Activated T-helper 9 cell treated with anti-CD3 and anti-CD28 coated beads, Interleukin-2, amount 50 U/mL, for 16 hours (primary cell): ENCODE results near the gene MTR.
A peak's percentile ranks its signal among the peaks of the same experiment; 100 is the strongest.

Source experiments
- DNase-seq: peaks from one replicate; pipeline ENCODE4 v3.0.0-alpha.2; 2020; ENCODE audit warnings: low read depth

MTR gene

GRCh38 chr1:236779312-236779711 is 15.8 kb upstream of the MTR start:
- no peak for DNase-seq

DNA sequence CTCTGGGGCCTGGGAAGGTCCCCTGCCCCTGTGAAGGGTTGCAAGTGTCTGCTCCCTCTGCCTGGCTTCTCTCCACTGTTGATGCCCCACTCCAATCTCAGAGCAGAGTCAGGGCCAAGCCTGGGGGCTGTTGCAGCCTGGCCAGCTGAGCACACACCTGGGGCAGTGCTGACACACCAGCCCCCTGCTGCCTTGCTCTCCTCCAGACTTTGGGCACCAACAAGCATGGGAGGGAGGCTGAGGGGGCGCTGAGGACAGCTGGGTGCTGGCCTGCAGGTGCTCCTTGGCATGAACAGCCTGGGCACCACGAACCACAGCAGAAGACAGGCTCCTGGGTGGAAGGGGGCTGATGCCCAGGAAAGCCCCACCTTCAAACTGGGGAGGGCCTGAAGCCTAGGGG is 9.6 kb upstream of the MTR start:
- DNase-seq = no peak

DNA sequence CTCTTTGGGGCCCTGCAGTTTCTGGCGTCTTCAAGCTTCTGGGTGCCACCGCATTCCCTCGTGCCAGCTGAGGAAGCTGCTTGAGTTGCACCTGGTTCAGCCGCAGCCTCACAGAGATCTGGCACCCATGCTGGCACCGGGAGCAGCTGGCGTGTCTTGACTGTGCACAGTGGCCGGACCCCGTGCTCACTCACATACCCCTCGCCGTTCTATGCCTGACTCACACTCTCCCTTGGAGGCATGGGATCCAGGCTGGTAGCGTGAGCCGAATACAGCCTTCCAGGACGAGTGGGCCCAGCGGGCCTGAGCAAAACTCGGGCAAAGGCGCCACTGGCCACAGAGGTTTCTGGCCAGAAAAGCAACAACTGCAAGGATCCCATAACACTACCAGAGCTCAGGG is 8.6 kb upstream of the MTR start:
- no peak for DNase-seq

DNA sequence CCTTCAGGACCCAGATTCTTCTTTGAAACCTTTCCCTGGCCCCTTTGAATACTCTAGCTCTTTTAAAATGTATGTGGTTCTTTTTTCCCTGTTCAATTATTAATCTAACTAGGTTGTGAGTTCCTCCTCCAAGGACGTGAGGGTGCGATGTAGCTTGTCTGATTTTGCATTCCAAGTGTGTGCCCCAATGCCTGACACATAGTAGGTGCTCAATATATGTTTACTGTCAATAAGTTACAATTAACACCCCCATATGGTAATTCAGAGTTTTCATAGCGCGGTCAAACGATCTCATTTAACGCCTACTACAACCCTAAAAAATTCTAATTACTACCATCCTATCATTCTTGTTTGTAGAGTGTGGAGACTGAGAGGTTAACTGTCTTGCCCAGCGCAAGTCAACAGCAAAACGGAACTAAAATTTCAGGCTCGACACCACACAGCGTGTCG is 482 bp upstream of the MTR start:
- no peak for DNase-seq

GRCh38 chr1:236795757-236796667 is 920 bp downstream of the MTR start:
- peak; percentile 63 for DNase-seq

GRCh38 chr1:236799001-236799400 is 3.9 kb downstream of the MTR start:
- DNase-seq = no peak

DNA sequence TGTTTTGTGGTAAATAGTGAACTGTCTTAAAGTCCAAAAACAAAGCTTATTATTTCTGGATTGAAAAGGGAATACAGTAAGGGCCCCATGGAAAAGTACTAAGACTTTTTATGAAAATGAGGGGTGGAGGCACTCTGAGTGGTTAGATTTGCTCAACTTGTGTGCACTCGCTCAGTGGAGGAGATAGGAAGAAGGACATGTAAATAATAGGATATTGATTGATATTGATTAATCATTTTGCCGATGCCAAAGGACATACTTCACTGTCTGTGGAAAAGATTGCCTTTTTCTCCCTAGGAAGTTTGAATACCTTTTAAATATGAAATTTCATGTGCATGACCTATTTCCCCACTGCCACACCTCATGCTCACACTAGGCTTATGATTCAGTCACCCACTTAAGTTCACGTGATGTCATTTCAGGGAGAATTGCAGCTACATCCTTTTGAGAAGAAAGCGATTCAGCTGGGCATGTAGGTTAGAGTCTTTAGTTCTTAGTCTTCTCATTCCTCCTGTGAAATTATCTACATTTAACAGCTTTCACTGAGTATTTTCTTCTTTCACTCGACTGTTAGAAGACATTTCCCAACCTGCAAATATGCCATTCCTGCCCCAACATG is 5.0 kb downstream of the MTR start:
- DNase-seq = no peak

DNA sequence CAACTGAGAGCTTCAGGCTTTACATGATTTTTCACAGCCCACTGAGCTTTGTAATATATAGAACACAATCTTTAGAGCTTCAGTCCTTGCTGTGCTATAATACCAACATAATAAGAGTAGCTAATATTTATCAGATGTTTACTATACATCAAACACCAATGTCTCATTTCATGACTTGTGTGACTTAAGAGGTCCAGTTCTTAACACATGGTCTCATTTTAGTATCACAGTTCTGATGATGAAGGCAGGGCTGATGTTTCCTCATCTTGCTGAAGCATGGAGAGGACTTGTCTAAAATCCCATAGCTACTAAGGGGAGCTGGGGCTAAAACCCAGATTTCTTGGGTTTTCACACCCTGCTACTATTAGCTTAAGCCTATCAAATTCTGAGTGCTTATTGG is 5.5 kb downstream of the MTR start:
- DNase-seq = no peak

- no peak for DNase-seq
These were observed 7.2 kb downstream of the MTR start for GRCh38 chr1:236802264-236802663.

GRCh38 chr1:236806634-236807033 is 11.5 kb downstream of the MTR start:
- no peak for DNase-seq

DNA sequence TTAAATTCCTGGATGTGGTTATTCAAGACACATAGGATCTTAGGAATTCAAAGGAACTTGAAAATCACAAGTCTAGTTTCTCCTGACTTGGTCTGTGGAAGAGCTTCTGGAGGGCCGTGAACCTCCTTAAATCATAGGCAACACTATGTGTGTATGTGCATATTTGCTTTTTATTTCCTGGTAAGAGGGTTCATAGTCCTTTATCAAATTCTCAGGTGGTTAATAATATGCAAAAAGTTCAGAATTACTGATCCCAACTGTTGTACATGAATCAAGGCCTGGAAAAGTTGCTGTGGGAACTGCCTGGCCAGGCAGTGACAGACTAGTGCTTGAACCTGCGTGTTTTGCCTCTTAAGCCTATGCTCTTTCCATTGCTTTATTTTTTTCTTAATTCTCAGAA is 12.9 kb downstream of the MTR start:
- DNase-seq = no peak

- DNase-seq = no peak
These were observed 13.6 kb downstream of the MTR start for GRCh38 chr1:236808564-236809130.

GRCh38 chr1:236809148-236809547 is 14.1 kb downstream of the MTR start:
- no peak for DNase-seq

- DNase-seq = no peak
These were observed 14.9 kb downstream of the MTR start for GRCh38 chr1:236810018-236810417.

GRCh38 chr1:236812334-236813030 is 17.4 kb downstream of the MTR start:
- no peak for DNase-seq

DNA sequence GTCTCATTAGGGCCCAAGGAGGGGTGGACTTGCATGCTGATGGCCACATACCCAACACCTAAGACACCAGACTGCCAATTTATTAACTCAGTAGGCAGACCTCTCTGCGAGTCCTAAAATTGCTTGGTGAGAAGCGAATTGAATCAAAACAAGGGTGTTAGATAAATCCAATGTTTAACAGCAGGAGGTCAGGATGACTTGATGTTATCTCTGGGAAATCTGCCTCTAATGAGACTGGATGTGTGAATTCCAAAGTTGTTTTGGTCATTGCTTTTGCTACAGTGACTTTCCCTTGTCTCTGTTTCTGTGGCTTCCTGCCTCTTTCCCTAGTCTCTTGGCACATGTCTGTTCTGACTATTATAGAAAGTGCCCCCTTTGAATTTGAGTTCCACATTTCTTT is 20.8 kb downstream of the MTR start:
- DNase-seq = no peak

- no peak for DNase-seq
These were observed 24.8 kb downstream of the MTR start for GRCh38 chr1:236819856-236820255.

- DNase-seq = no peak
These were observed 26.1 kb downstream of the MTR start for GRCh38 chr1:236821091-236821627.

DNA sequence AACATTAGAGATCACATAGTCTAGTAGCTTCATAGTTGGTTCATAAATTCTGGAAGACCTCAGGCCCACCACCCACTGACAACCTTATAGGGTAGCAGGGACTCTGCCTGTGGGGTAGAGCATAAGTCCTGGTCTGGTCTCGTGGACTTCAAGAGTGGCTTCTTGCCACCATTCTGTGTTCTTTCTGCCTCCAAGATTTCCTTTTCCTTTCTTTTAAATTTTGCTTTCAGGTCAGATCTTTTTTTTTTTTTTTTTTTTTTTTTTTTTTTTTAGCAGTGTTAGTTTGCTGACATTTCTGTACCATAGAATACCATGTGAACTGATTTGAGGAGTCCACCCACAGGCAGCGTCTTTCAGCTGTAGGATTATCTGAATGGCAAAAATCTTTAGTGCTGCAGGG is 28.5 kb downstream of the MTR start:
- DNase-seq = no peak

- DNase-seq = no peak
These were observed 34.0 kb downstream of the MTR start for GRCh38 chr1:236829085-236829484.

GRCh38 chr1:236830116-236830515 is 35.0 kb downstream of the MTR start:
- no peak for DNase-seq

GRCh38 chr1:236830560-236830959 is 35.5 kb downstream of the MTR start:
- DNase-seq = no peak
